DLD1 (cell line): ENCODE results near the gene NTS.

ENCODE experiments used
- in situ Hi-C: cut with HindIII; loops from 2 replicates; pipeline ENCODE4 v1.10.0; 2017; ENCODE audit warnings: low sequenced_read_pairs

Gene NTS

DNA sequence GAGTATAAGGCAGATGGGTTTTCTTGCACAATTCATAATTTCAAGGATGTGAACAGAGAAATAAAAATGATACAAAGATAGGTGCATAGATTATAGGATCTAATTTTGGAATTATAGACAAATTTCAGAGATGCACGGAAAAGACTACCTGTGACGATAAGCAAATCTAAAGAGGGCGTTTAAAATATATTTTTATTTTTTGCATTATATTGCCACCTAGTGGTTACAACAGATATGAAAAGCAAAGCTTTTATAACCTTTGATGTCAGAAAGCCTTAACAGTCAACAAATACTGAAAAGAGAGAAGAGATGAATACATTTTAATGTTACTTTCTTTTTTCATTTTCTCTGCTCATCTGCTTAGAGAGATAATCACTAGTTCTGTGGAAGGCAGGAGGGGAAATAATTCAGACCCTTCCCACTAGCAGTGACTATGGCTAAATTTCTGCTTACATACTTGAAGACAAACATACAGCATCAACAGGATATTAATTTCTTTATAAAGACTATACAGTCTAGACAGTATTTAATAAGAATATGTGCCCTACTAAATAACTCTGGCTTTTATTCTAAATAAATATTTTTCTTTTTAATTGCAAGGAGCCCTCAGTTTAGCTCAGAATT, 46.3 kb downstream of the NTS start:
- in situ Hi-C loops: no loop called here

- in situ Hi-C loops: no loop called here
These were observed 49.8 kb downstream of the NTS start for GRCh38 chr12:85923767-85924331.

DNA sequence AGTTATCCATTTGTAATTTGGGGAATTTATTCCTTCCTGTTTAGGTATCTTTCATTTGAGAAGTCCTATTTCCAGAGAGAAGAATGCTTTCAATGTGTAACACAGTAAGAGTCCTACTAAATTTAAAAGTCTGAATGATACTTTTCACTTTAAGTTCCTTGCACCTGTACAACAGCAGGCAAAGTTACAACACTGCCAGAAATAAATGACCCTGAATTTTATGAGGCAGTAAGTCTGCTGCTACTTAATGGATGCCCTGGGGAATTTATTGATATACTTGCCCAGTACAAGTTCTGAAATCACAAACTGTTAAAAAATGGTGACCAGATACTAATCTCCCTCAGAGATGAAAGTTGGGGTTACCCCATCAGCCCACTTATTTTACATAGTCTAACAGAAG, 53.1 kb downstream of the NTS start:
- in situ Hi-C loops: no loop called here
